Stimulated activated naive CD8-positive, alpha-beta T cell treated with anti-CD3 and anti-CD28 coated beads, Interleukin-15, amount 100 ng/mL, for 72 hours (primary cell): ENCODE results near the gene ADNP.

Experiments
- ATAC-seq: fragments of 150-1000 bp; cut with Tn5 transposase; 2 replicates; pipeline ENCODE4 v1.10.0; 2021; ENCODE audit warnings: mild to moderate bottlenecking, moderate library complexity
- DNase-seq, 2 donors: peaks; one replicate each; pipeline ENCODE4 v3.0.0; 2021 to 2022
- H3K27ac Mint-ChIP-seq, 2 donors: one replicate each; pipeline ENCODE4 v1.8.0; 2022; ENCODE audit warnings: mild to moderate bottlenecking in 2 of 2, mixed read lengths in 2 of 2, moderate library complexity in 2 of 2
- H3K27me3 Mint-ChIP-seq: one replicate; pipeline ENCODE4 v1.8.0; 2022; ENCODE audit warnings: mixed read lengths
- H3K4me1 Mint-ChIP-seq: one replicate; pipeline ENCODE4 v1.8.0; 2022; ENCODE audit warnings: mild to moderate bottlenecking, mixed read lengths
- H3K4me3 Mint-ChIP-seq, 2 donors: one replicate each; pipeline ENCODE4 v1.8.0; 2022; ENCODE audit warnings: mild to moderate bottlenecking in 2 of 2, mixed read lengths in 2 of 2, moderate library complexity in 1 of 2
- H3K9me3 Mint-ChIP-seq, 2 donors: one replicate each; pipeline ENCODE4 v1.8.0; 2022; ENCODE audit warnings: mixed read lengths in 2 of 2

Gene ADNP

DNA sequence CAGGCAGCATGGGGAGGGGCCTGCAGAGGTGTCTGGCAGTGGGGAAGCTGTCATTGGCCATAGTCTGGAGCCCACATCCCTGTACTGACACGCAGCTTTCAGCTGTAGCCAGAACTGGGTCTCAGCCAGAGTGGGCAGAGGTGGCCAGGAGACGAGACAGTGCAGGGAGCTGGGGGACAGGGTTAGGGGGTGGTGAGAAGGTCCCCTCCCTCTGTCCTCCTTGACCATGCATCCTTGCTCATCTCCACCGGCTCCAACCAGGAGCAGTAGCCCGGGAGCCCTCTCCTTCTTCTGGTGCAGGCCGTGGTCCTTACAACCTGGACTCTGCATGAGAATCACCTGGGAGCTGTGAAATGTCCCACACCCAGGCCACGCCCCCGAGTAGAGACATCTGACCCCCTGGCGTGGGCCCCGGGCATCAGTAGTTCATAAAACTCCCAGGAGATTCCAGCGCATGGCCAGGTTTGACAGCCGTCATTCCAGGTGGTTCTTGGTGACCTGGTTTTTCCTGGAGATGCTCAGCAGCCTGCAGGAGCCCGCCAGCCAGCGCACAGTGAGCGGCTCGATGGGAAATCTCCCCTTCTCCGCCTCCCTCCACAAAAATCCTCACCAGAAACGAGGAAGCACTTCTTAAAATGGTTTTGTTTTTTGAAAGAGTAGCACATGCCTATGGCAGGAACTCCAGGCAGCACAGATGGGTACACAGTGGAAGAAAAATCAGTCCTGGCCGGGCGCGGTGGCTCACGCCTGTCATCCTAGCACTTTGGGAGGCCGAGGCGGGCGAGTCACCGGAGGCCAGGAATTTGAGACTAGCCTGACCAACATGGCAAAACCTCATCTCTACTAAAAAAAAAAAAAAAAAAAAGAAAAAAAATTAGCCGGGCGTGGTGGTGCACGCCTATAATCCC, 56.2 kb downstream of the ADNP start:
- no peak for DNase-seq
- Mint-ChIP-seq H3K4me3 (no peak overlapping the region), H3K27ac (no peak overlapping the region), H3K4me1 (peaks cover 6% of the 10 kb centered on the region), H3K9me3 (no peaks in the 10 kb centered on the region), H3K27me3 (no peaks in the 10 kb centered on the region)
- ATAC-seq: no peak

DNA sequence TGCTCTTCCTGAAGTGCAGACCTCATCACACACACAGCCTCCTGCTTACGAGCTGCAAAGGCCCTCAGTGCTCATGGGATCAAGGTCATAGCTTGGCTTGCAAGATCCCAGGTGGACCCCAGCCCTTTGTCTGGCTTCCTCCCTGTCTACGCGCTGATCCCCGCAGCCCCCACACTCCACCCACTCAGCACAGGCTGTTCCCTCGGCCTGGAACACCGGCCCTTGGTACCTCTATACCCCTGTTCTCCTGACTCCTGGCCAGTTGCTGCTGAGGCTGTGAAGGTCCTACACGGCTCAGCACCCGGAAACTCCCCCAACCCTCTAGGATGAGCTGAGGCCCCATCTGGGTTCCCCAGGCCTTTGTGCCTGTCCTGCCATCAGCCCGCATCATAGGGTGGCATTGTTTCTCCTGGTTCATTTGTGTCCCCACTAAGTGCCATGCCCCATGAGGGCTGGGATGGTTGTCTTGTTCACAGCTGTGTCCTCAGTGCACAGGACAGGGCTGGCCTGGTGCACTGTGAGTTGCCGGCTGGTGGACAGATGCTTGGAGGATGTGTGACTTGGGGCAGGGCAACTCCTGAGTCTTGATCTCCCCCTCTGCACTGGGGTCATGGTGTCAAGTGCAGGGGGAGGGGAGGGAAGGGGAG, 57.0 kb downstream of the ADNP start:
- Mint-ChIP-seq H3K27me3 (no peaks in the 10 kb centered on the region), H3K4me3 (no peak overlapping the region), H3K9me3 (no peaks in the 10 kb centered on the region), H3K27ac (peak overlapping the region; percentile 31 to 85), H3K4me1 (peaks cover 6% of the 10 kb centered on the region)
- no peak for DNase-seq
- ATAC-seq: no peak

DNA sequence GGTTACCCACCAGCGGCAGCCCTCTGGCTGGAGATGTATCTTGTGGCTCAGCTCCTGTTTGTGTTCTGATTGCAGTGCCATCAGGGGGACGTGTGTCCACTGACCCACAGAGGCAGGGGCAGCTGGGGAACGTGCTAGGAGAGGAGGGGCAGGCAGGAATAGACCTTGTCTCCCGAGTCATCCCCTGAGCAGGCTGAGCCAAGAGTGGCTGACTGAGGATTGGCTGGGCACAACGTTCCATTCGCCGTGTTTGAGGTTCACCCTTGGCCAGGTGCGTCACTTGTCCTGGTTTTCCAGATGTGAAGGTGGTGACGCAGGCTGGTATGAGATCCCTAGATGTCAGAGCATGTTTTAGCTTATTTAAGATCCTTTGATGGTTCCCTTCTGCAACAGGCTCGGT, 57.7 kb downstream of the ADNP start:
- DNase-seq: no peak
- Mint-ChIP-seq H3K27ac (peak overlapping the region in 1 of 2 donors; percentile 92), H3K4me3 (no peak overlapping the region), H3K27me3 (no peaks in the 10 kb centered on the region), H3K9me3 (no peaks in the 10 kb centered on the region), H3K4me1 (peaks cover 6% of the 10 kb centered on the region)
- ATAC-seq: no peak

DNA sequence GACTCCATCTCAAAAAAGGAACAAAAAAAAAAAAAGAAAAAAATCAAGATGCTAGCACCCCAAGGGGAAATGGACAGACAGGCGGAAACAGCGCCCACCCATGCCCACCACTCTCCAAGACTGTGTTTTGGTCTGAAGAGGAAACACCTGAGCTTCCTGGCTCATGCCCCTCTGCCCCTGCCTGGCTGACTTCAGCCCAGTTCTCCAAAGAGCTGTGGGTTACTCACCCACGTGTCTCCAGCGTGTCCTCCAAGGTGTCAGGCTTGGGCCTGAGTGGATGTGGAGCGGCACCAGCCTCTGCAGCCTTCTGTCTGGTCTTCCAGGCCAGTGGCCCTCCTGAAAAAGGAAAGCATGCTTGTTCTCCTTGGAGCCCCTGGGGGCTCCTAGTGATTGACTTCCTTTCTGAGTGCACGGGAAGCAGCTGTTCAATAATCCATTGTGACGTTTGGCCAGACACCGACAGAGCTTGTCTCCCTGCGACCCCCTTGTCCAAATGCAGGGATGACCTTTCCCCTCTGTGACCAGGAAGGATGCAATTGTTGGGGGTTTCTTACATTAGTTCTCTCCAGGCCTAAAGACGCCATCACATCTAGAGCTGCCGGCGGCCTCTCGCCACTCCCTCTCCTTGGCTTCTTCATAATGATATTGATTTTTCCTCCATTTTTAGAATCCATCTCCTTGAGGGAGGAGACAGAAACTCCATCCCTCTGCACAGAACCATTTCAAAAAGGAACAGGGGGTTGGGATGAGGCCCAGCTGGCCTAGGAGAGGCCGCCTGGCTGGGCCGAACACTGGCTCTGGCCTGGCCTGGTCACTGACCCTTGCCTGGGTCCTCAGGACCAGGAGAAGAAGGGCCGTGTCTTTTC, 58.4 kb downstream of the ADNP start:
- H3K27ac Mint-ChIP-seq: peak overlapping the region in 1 of 2 donors; percentile 92
- no peak overlapping the region for H3K4me3 Mint-ChIP-seq
- no peak for ATAC-seq
- H3K9me3 Mint-ChIP-seq: no peaks in the 10 kb centered on the region
- no peak for DNase-seq
- peaks cover 6% of the 10 kb centered on the region for H3K4me1 Mint-ChIP-seq
- no peaks in the 10 kb centered on the region for H3K27me3 Mint-ChIP-seq

DNA sequence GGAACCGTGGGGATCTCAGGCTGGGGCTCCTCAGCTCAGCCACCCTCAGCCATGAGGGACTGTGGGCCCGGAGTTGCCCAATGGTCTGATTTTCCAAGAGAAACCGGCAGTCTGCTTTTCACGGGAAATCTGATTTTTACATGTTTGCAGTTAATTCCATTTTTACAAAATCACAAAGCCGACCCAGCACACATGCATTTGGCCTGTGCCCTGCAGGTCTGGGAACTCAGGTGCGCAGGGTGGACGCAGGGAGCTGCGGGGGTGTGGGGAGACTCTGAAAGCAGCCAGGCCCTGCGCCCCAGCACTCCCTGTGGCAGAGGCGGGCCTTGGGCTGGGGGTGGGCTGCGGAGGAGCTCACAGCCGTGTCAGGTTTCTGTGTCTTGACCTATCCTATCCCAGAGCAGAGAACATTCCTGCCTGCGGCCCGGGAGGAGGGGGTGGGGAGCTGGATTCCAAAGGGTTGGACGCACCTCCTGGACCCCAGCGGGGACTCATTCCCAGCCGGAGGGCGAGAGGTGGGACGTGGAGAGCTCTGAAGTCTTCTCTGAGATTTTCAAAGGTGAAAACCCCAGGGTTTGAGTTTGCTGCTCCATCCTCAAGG, 60.6 kb downstream of the ADNP start:
- Mint-ChIP-seq H3K4me1 (peaks cover 6% of the 10 kb centered on the region), H3K4me3 (no peak overlapping the region), H3K9me3 (no peaks in the 10 kb centered on the region), H3K27me3 (no peaks in the 10 kb centered on the region), H3K27ac (peak overlapping the region in 1 of 2 donors; percentile 63)
- ATAC-seq: no peak
- DNase-seq: no peak

DNA sequence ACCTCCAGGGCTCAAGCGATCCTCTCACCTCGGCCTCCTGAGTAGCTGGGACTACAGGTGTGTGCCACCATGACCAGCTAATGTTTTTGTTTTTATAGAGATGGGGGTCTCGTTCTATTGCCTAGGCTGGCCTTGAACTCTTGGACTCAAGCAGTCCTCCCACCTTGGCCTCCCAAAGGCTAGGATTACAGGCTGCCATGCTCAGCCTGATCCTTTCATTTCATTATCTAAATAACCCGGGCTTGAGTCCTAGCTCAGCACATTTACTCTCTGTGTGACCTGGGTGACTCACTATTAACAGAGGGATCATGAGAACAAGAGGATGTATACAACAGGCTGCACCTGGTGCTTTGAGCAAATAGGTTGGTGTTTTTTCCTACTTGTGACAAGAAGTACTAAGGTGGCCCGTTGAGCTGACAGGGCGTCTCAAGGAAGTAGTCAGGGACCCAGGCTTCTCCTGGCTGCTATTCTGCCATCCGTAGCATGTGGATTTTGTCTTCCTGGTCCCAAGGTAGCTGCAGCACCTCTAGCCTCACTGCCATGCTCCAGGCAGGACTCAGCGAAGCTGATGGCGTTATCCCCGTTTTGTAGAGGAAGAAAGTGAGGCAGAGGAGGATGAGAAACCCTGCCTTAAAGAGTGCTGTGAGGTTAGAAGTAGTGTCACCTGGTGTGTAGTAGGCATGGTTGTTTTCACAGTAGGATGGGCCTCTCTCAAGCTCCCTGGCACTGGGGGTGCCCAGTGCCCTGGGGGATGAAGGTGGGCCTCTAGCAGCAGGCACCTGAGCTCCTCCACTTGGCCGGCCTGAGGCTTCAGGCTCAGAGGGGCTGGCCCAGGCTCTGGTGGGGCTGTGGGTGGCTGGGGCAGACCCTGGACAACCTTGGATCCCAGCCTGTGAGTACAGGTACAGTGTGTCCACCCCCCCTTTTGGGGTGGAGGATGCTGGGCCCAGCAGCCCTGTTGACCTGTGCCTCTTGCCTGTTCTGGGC, 62.4 kb downstream of the ADNP start:
- Mint-ChIP-seq H3K4me3 (no peak overlapping the region), H3K27ac (peak overlapping the region; percentile 39 to 67), H3K27me3 (no peaks in the 10 kb centered on the region), H3K4me1 (no peaks in the 10 kb centered on the region), H3K9me3 (no peaks in the 10 kb centered on the region)
- DNase-seq (no peak), ATAC-seq (no peak)

DNA sequence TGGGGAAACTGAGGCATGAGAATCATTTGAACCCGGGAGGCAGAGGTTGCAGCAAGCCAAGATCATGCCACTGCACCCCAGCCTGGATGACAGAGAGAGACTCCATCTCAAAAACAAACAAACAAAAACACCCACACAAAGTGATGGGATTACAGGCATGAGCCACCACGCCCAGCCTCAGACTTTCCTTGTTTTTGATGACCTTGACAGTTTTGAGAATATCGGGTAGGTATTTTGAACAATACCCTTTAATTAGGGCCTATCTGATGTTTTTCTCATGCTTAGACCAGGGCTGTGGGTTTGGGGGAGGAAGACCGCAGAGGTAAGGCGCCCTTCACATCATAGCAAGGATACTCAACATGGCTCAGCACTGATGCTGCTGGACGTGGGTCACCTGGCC, 63.4 kb downstream of the ADNP start:
- H3K9me3 Mint-ChIP-seq: no peaks in the 10 kb centered on the region
- no peaks in the 10 kb centered on the region for H3K27me3 Mint-ChIP-seq

DNA sequence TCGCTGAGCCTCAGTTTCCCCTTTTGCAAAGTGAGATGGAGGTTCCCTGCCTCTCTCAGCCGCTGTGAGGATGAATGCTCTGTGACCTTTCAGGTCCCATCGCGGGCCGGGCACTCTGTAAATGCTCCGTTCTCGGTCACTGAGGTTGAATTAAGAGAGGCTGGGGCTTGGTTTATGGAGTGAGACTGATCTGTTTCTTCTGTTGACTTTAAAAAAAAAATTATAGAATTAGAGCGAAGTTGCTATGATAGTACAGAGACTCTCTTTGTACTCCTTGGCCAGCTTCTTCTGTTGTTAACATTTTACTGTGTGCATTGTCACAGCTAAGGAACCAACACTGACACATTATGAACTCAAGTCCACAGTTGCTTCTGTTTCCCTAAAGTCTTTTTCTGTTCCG, 64.4 kb downstream of the ADNP start:
- Mint-ChIP-seq H3K27ac (peak overlapping the region in 1 of 2 donors; percentile 59), H3K4me3 (no peak overlapping the region), H3K9me3 (no peaks in the 10 kb centered on the region), H3K4me1 (no peaks in the 10 kb centered on the region), H3K27me3 (no peaks in the 10 kb centered on the region)
- ATAC-seq (no peak), DNase-seq (no peak)

More for the DNA sequence above, 63.4 kb downstream of the ADNP start:
- no peak for DNase-seq
- no peak overlapping the region for H3K4me3 Mint-ChIP-seq
- H3K27ac Mint-ChIP-seq: no peak overlapping the region
- no peak for ATAC-seq
- no peaks in the 10 kb centered on the region for H3K4me1 Mint-ChIP-seq

DNA sequence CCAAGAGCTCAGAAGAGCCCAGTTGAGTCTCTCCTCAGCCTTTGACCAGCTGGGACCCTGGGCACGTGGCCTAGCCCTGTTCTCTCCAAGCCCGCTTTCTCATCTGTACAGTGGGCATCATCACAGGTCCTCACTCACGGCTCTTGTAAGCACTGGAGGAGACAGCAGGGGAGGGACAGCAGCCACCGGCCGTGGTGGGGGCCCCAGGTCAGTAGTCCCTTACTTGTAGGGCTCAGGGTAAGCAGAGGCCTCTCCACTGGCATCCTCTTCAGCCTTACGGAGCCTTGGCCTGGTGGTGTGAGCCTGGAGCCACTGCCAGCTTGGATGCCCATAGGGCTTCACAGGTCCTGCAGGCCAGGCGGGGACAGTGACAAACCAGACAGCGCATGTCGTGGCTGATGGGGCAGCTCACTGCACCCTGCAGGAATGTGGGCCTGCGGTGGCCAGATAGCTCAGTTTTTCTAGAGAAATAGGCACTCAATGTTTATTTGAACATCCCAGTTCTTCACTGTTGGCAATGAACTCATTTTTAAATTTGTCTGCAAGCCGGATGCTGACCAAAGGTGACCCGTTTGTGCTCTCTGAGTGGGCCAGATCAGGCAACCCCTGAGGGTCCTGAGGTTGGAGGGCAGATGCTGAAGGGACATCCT, 65.1 kb downstream of the ADNP start:
- Mint-ChIP-seq H3K27me3 (no peaks in the 10 kb centered on the region), H3K4me3 (no peak overlapping the region), H3K27ac (peak overlapping the region; percentile 59 to 69), H3K4me1 (no peaks in the 10 kb centered on the region), H3K9me3 (no peaks in the 10 kb centered on the region)
- no peak for ATAC-seq
- no peak for DNase-seq

DNA sequence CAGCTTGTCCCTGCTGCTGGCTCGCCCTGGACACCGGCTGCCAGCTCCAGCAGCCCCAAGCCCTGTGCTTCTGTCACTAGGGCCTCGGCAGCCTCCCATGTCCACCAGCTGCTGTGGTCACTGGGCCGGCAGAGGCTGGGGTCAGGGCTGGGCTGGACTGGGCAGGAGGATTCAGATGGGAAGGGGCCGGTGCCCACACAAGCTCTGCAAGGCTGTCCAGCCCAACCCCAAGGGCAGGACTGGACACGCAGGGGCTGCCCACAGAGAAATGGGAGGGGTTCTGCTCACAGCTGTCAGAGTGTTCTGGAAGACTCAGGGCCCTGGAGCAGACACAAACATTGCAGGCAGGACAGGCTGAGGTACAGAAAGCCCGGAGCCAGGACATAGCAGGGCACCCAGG, 65.6 kb downstream of the ADNP start:
- no peak for ATAC-seq
- Mint-ChIP-seq H3K27ac (peak overlapping the region in 1 of 2 donors; percentile 67), H3K4me3 (no peak overlapping the region), H3K27me3 (no peaks in the 10 kb centered on the region), H3K4me1 (no peaks in the 10 kb centered on the region), H3K9me3 (no peaks in the 10 kb centered on the region)
- no peak for DNase-seq

DNA sequence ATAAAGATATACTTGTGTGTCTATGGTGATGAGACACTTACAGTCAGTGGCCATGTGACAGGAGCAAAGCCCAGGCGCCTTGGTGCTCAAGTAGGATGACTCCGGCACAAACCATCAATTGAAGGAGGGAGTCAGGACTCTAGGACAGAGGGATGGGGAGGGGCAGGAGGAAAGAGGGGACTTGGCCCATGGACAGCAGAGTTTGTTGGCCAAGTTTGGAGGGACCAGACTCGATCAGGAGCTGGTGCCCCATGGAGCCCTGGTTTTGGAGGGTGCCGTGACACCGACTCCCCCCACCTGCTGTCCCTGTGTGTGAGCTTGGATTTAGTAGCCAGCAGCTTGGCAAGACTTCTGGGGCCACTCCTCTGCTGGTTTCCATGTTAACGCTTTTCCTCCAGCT, 66.1 kb downstream of the ADNP start:
- Mint-ChIP-seq H3K27ac (peak overlapping the region in 1 of 2 donors; percentile 67), H3K9me3 (no peaks in the 10 kb centered on the region), H3K4me1 (no peaks in the 10 kb centered on the region), H3K4me3 (no peak overlapping the region), H3K27me3 (no peaks in the 10 kb centered on the region)
- ATAC-seq (no peak), DNase-seq (no peak)

DNA sequence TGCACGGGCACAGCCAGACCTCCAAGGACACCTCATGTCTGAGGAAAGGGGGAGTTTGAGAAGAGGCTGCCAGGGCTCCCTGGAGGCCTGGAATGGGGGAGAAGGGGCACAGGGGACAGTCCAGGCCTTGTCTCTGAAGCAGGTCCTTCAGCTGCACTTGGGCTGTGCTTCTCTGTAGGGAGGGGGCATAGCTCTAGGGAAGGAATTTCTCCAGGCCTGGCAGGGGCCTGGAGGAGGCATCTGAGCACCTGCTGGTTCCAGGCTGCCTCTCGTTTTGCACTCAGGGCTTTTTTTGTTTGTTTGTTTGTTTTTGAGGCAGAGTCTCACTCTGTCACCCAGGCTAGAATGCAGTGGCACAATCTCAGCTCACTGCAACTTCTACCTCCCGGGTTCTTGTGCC, 68.7 kb downstream of the ADNP start:
- Mint-ChIP-seq H3K9me3 (no peaks in the 10 kb centered on the region), H3K27me3 (no peaks in the 10 kb centered on the region), H3K4me1 (no peaks in the 10 kb centered on the region), H3K27ac (no peak overlapping the region), H3K4me3 (no peak overlapping the region)
- ATAC-seq (no peak), DNase-seq (no peak)

DNA sequence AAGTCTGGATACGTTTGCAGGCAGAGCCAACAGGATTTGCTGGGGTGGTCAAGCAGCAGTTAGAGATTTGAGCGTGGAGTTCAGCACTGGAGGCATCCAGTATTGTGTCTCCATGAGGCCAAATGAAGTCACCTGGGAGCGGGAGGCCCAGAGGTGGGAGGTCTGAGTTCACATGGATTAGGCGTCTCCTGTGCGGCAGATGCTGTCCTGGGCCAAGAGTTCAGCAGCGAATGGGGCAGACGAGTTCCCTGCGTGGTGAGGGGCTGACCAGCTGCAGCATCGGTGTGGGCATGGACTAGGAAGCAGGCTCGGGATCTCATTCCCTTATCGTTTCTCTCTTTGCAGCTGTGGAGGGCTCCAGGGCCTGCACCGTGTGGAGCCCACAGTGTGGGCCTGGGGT, 70.2 kb downstream of the ADNP start:
- no peak for DNase-seq
- Mint-ChIP-seq H3K27me3 (no peaks in the 10 kb centered on the region), H3K9me3 (no peaks in the 10 kb centered on the region), H3K4me3 (no peak overlapping the region), H3K4me1 (no peaks in the 10 kb centered on the region), H3K27ac (no peak overlapping the region)
- no peak for ATAC-seq

DNA sequence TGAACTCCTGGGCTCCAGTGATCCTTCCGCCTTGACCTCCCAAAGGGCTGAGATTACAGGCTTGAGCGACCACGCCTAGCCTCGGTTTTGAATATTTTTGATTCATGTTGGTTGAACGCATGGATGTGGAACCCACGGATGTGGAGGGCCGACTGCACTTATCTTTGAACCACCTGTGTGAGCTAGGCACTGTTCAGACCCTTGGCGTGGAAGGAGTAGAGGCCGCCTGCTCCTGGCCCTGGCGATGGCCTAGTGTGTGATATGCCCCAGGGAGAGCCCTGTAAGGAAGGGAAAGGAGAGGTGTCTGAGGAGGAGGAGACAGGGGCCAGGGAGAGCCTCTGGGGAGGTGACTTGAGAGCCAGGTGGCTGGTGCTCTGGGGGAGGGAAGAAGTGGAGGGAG, 72.1 kb downstream of the ADNP start:
- no peaks in the 10 kb centered on the region for H3K27me3 Mint-ChIP-seq
- peak overlapping the region in 1 of 2 donors; percentile 85 for H3K27ac Mint-ChIP-seq
- H3K4me3 Mint-ChIP-seq: no peak overlapping the region
- no peak for DNase-seq
- ATAC-seq: no peak
- H3K9me3 Mint-ChIP-seq: no peaks in the 10 kb centered on the region
- no peaks in the 10 kb centered on the region for H3K4me1 Mint-ChIP-seq
